ENCODE results near the gene PITPNM2.
"Not testable (repeated sequence)": the region's sequence is repeated elsewhere in the genome, so short reads cannot be mapped to it uniquely, and the experiment has no call there.

The PITPNM2 gene

DNA sequence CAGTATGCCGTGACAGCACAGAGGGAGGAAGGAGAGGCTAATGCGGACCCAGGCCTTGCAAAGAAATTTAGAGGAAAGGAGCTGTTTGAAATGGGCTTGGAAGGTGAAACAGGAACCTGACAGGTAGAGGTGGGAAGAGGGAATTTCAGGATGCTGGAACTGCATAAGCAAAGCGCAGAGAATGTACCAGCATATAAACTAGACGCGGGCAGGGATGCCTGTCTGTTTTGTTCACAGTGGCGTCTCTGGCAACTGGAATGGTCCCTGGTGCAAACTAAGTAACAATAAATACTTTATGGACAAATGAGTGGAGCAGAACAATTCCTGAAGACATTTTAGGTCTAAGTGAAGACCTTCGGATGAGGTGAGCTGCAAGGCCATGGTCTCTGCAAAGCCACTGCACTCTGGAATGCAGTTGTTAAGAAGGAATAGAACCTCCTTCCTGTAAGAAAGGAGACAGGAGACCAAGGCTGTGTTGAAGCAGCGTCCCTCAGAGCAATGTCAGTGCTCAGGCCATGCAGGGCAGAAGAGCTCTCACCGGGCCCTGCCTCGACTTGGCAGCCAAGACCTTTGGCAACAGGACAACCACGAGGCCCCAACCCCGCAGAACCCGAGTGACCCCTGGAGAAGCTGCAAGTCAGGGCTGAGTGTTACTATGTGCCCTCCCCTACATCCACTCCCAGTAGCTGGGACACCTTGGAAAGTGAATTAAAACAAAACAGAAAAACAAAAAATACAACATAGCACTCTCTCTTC, 42.8 kb downstream of the PITPNM2 start:
- H3K4me3 ChIP-seq (ENCODE audit: control insufficient read depth, low read depth, low read length) = no peak overlapping the region
- TF ChIP-seq, protein P1, sequence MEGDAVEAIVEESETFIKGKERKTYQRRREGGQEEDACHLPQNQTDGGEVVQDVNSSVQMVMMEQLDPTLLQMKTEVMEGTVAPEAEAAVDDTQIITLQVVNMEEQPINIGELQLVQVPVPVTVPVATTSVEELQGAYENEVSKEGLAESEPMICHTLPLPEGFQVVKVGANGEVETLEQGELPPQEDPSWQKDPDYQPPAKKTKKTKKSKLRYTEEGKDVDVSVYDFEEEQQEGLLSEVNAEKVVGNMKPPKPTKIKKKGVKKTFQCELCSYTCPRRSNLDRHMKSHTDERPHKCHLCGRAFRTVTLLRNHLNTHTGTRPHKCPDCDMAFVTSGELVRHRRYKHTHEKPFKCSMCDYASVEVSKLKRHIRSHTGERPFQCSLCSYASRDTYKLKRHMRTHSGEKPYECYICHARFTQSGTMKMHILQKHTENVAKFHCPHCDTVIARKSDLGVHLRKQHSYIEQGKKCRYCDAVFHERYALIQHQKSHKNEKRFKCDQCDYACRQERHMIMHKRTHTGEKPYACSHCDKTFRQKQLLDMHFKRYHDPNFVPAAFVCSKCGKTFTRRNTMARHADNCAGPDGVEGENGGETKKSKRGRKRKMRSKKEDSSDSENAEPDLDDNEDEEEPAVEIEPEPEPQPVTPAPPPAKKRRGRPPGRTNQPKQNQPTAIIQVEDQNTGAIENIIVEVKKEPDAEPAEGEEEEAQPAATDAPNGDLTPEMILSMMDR (conservative IDR thresholded peaks at IDR 0.05; ENCODE audit: control insufficient read depth, insufficient read depth, low read depth, low read length) = no peak
- DNase-seq (ENCODE audit: low read depth) = no peak

DNA sequence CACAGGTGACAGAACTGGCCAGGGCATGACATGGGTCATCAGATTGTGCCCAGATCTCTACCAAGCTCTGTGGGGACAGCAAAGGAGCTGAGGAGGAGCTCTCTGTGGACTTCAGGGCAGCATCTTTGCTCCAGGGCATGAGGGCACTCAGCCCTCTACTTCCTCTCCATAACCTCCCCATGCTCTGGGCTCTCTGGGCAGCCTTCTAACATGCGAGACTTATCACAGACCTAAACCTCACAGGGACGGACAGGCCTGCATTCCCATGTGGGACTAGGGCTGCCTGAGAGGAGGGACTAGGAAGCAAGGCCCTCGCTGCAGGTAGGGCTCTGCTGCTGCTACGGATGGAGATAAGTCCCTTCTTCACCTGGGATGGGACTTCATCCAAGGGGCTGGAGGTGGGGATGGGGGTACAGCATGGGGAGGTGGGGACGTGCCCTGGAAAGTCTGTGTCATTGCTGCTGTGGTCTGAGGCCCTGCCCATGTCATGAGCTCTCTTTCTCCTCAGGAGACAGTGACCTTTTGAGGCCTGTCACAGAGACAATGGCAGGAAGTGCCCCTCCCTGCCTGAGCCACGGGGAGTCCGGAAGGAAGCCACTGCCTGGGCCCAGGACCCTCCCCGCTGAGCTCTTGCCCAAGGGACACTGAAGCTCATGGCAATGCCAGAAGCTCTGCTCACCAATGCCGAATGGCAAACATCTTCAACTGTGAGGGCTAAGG, 44.1 kb downstream of the PITPNM2 start:
- H3K4me3 ChIP-seq (ENCODE audit: control insufficient read depth, low read depth, low read length) = no peak overlapping the region

DNA sequence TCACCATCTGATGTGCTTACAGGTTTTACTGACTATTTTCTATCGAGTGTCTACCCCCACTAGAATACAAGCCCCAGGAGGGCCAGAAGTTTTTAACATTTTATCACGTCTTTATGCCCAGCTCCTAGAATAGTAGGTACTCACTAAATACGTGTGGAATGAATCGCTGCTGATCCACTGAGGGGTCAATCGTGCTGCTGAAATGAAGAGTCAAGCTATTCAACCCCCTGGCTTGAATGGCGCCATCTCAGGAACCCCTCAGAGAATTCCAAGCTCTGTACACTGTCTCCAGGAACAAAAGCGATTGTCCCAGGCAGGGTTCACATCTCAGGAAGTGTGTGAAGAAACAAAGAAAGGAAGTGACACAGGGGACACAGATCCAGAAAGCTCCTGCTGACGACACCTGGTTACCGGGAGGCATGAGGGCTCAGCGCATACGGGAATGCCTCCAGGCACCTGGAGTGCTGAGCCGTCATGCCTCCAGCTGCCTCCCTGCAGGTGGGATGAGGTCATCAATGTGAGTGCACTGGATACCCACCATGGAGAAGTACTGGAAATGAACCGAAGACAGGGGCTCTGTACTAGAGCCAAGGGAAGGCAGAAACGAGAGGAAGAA, 45.6 kb downstream of the PITPNM2 start:
- no peak for DNase-seq (ENCODE audit: low read depth)
- TF ChIP-seq, protein P1 (conservative IDR thresholded peaks at IDR 0.05; ENCODE audit: control insufficient read depth, insufficient read depth, low read depth, low read length) = no peak
- no peak overlapping the region for H3K4me3 ChIP-seq (ENCODE audit: control insufficient read depth, low read depth, low read length)

More for the DNA sequence above, 44.1 kb downstream of the PITPNM2 start:
- TF ChIP-seq, protein P1 (conservative IDR thresholded peaks at IDR 0.05; ENCODE audit: control insufficient read depth, insufficient read depth, low read depth, low read length) = no peak
- no peak for DNase-seq (ENCODE audit: low read depth)

- no peak overlapping the region for H3K4me3 ChIP-seq (ENCODE audit: control insufficient read depth, low read depth, low read length)
- no peak for DNase-seq (ENCODE audit: low read depth)
- TF ChIP-seq, protein P1 (conservative IDR thresholded peaks at IDR 0.05; ENCODE audit: control insufficient read depth, insufficient read depth, low read depth, low read length) = no peak
Observed at GRCh38 chr12:123104809-123105208, 46.1 kb downstream of the PITPNM2 start.

GRCh38 chr12:123104094-123104493, 46.8 kb downstream of the PITPNM2 start:
- not testable (repeated sequence) for H3K4me3 ChIP-seq (ENCODE audit: control insufficient read depth, low read depth, low read length); DNase-seq (ENCODE audit: low read depth)

DNA sequence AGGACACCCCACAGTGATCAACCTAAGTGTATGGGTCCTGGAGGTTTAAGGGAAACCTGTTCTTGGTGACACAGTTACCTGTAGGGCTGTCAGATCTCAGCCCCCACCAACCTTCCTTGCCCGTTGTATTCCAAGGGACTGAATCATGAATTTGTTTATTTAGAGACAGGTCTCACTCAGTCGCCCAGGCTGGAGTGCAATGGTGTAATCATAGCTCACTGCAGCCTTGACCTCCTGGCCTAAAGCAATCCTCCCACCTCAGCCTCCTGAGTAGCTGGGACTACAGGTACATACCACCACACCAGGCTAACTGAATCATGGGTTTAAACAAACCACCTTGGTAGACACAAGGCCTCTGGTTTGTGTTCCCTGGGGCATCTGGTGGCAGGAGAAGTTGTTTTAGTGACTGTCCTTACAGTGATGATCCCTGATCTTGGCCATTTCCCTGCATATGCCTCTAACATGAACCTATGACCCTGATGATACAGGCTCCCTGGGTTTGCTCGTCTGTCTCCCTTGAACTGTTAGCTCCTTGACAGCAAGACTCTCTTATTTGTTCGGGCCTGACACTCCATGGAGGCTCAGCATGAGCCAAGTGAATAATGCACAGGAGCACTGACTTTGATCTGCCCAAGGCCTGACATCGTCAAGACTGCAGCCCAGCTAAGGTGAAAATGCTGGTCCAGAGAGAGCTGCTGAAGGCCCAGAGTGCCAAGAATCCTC, 47.9 kb downstream of the PITPNM2 start:
- H3K4me3 ChIP-seq (ENCODE audit: control insufficient read depth, low read depth, low read length) = no peak overlapping the region
- DNase-seq (ENCODE audit: low read depth) = no peak
- TF ChIP-seq, protein P1 (conservative IDR thresholded peaks at IDR 0.05; ENCODE audit: control insufficient read depth, insufficient read depth, low read depth, low read length) = no peak
